HTERT RPE-1 (cell line): ENCODE data around the gene LRRC51.

ENCODE experiments used
- in situ Hi-C: fragments of 300-500 bp; cut with MboI; formaldehyde crosslinking; loops from 4 replicates; pipeline ENCODE4 v1.14.3; 2020; ENCODE audit warnings: low sequenced_read_pairs

Gene LRRC51

GRCh38 chr11:72069200-72069599 is 11.4 kb upstream of the LRRC51 start:
- in situ Hi-C loops = no loop called here

GRCh38 chr11:72069787-72070251 is 10.8 kb upstream of the LRRC51 start:
- in situ Hi-C loops = no loop called here

GRCh38 chr11:72070491-72070890 is 10.2 kb upstream of the LRRC51 start:
- in situ Hi-C loops = no loop called here

- in situ Hi-C loops = no loop called here
Measured at GRCh38 chr11:72072348-72072747, 8.3 kb upstream of the LRRC51 start.

GRCh38 chr11:72075109-72075508 is 5.5 kb upstream of the LRRC51 start:
- in situ Hi-C loops = no loop called here

GRCh38 chr11:72075756-72076155 is 4.9 kb upstream of the LRRC51 start:
- in situ Hi-C loops = no loop called here

GRCh38 chr11:72078477-72078876 is 2.2 kb upstream of the LRRC51 start:
- in situ Hi-C loops = no loop called here

- in situ Hi-C loops = no loop called here
Measured at GRCh38 chr11:72079819-72080325, 778 bp upstream of the LRRC51 start.

- in situ Hi-C loops = no loop called here
Measured at GRCh38 chr11:72081184-72081644, 564 bp downstream of the LRRC51 start.

- in situ Hi-C loops = no loop called here
Measured at GRCh38 chr11:72081821-72082453, 1.3 kb downstream of the LRRC51 start.

- in situ Hi-C loops = no loop called here
Measured at GRCh38 chr11:72083414-72083813, 2.8 kb downstream of the LRRC51 start.

- in situ Hi-C loops = no loop called here
Measured at GRCh38 chr11:72084076-72084475, 3.4 kb downstream of the LRRC51 start.

- in situ Hi-C loops = no loop called here
Measured at GRCh38 chr11:72084965-72085364, 4.3 kb downstream of the LRRC51 start.

- in situ Hi-C loops = no loop called here
Measured at GRCh38 chr11:72085621-72086351, 5.1 kb downstream of the LRRC51 start.

GRCh38 chr11:72088076-72088808 is 7.6 kb downstream of the LRRC51 start:
- in situ Hi-C loops = no loop called here

GRCh38 chr11:72091292-72091691 is 10.6 kb downstream of the LRRC51 start:
- in situ Hi-C loops = no loop called here

GRCh38 chr11:72098741-72099140 is 18.1 kb downstream of the LRRC51 start:
- in situ Hi-C loops = no loop called here

GRCh38 chr11:72100009-72100408 is 19.4 kb downstream of the LRRC51 start:
- in situ Hi-C loops = no loop called here

- in situ Hi-C loops = no loop called here
Measured at GRCh38 chr11:72100462-72100861, 19.8 kb downstream of the LRRC51 start.

- in situ Hi-C loops = no loop called here
Measured at GRCh38 chr11:72102162-72102561, 21.5 kb downstream of the LRRC51 start.

- in situ Hi-C loops = no loop called here
Measured at GRCh38 chr11:72102631-72102945, 21.9 kb downstream of the LRRC51 start.
